GM12875 (cell line): ENCODE results near the gene C2orf92.
"Not testable (repeated sequence)": the region's sequence is repeated elsewhere in the genome, so short reads cannot be mapped to it uniquely, and the experiment has no call there.

Experiments used
- H3K4me3 ChIP-seq: one replicate; pipeline ENCODE4 v1.5.1; 2011; ENCODE audit warnings: low read depth, low read length, control low read depth
- CTCF ChIP-seq: IDR thresholded peaks from 2 replicates; pipeline ENCODE4 v1.5.1; 2011; ENCODE audit warnings: low read depth, mild to moderate bottlenecking, control low read depth, inconsistent platforms, low read length, moderate library complexity, borderline replicate concordance; ENCODE audit not compliant: insufficient read depth

Gene C2orf92

DNA sequence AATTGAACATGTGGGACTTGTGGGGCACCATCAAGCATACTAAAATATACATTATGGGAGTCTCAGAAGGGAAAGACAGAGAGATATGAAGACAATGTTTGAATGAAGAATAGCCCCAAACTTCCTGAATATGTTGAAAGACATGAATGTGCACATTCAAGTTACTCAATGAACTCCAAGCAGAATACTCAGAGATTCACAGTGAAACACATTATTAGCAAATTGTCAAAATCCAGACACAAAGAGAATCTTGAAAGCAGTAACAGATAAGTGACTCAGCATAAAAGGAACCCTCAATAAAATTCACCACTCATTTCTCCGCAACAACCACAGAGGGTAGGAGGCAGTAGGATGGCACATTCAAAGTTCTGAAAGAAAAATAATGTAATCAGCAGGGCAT lies 8.8 kb downstream of the C2orf92 start:
- H3K4me3 ChIP-seq = no peak overlapping the region
- no peak for TF ChIP-seq CTCF

GRCh38 chr2:97687235-97687634 lies 17.7 kb downstream of the C2orf92 start:
- H3K4me3 ChIP-seq = not testable (repeated sequence)

DNA sequence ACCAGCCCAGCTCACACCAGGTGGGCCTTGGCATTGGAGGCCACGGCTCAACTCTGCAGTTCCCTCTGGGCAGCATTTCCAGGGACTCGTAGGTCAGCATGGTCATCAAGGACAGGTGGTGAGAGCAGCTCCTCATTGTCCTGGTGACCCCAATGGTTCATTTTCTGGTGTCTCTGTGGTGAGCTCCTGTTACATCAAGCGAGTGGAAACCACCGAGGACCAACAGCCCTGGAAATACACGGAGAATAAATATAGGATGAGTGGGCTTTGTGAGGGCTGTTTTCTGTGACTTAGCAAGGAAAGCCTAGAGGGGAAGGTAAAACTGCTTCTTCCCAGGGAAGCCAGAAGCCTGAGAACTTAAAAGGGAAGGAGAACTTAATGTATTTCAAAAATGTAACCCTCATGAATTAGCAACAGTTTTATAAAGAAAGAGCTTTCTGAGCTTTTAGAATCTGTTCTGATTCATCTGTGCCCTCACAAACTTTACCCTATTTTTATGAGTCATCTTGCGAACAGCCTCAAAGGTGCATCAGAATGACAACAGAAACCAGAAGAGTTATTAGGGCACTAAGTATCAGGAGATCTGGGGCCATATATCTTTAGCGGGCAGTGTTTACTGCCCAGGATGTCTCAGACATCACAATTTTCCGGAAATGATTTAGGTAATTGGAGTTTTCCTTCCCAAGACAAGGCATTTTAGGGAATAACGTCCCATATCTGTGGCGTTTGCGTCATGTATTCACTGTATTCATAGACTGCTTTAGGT lies 18.7 kb downstream of the C2orf92 start:
- no peak overlapping the region for H3K4me3 ChIP-seq
- no peak for TF ChIP-seq CTCF

DNA sequence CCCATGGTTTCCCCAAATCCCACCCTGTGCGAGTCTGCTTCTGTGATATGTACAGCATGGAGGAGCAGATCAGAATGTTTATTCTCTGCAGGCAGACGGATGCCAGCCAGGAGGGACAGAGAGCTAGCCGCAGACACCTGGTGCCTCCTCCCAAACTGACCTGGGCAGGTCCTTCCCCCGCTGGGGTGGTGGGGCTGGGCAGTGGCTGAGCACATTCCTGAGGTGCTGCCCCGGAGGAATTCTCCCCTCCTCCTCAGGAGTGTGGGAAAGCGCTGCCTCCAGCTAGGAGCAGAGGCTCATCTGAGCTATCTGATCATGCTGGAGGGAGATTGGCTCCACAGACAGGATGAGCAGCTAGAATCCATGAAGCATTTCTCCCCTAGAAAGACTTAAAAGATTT lies 21.7 kb downstream of the C2orf92 start:
- no peak for TF ChIP-seq CTCF
- no peak overlapping the region for H3K4me3 ChIP-seq

- H3K4me3 ChIP-seq = no peak overlapping the region
- TF ChIP-seq CTCF = no peak
These were observed 24.0 kb downstream of the C2orf92 start for GRCh38 chr2:97693476-97693875.

DNA sequence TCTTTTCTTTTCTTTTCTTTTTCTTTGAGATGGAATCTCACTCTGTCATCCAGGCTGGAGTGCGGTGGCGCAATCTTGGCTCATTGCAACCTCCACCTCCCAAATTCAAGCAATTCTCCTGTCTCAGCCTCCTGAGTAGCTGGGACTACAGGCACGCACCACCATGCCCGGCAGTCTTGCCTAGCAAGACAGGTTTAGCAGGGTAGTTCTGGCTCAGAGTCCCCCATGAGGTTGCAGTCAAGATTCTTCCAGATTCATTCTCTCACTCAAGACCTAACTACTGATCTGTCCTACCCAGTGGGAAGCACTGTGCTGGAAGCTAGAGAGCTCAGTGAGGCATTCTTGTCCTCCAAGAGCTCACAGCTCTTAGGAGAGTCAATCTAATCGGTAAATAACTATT lies 26.2 kb downstream of the C2orf92 start:
- no peak for TF ChIP-seq CTCF
- no peak overlapping the region for H3K4me3 ChIP-seq

- H3K4me3 ChIP-seq = no peak overlapping the region
- TF ChIP-seq CTCF = peak; percentile 77; the same call in 1 of the 2 replicates
These were observed 28.0 kb downstream of the C2orf92 start for GRCh38 chr2:97697252-97698235.
